Activated naive CD8-positive, alpha-beta T cell treated with anti-CD3 and anti-CD28 coated beads, Interleukin-2, amount 50 U/mL, for 16 hours (primary cell): ENCODE results near the gene FAAP100.
"Not testable (repeated sequence)": the region's sequence is repeated elsewhere in the genome, so short reads cannot be mapped to it uniquely, and the experiment has no call there.

Source experiments
- DNase-seq: peaks from one replicate; pipeline ENCODE4 v3.0.0-alpha.2; 2020; ENCODE audit warnings: low read depth, low spot score

FAAP100 gene

GRCh38 chr17:81538651-81539570 lies 13.2 kb downstream of the FAAP100 start:
- DNase-seq: no peak

- DNase-seq: no peak
These were observed 14.1 kb downstream of the FAAP100 start for GRCh38 chr17:81537856-81538555.

GRCh38 chr17:81537343-81537855 lies 14.8 kb downstream of the FAAP100 start:
- no peak for DNase-seq

- no peak for DNase-seq
These were observed 15.6 kb downstream of the FAAP100 start for GRCh38 chr17:81536299-81537290.

- DNase-seq: no peak
These were observed 16.5 kb downstream of the FAAP100 start for GRCh38 chr17:81535480-81536298.

GRCh38 chr17:81535007-81535328 lies 17.2 kb downstream of the FAAP100 start:
- no peak for DNase-seq

- DNase-seq: no peak
These were observed 17.8 kb downstream of the FAAP100 start for GRCh38 chr17:81534157-81535006.

- DNase-seq: no peak
These were observed 18.6 kb downstream of the FAAP100 start for GRCh38 chr17:81533339-81534141.

GRCh38 chr17:81532490-81533287 lies 19.5 kb downstream of the FAAP100 start:
- DNase-seq: no peak

- DNase-seq: not testable (repeated sequence)
These were observed 20.2 kb downstream of the FAAP100 start for GRCh38 chr17:81531998-81532404.

- not testable (repeated sequence) for DNase-seq
These were observed 21.1 kb downstream of the FAAP100 start for GRCh38 chr17:81531013-81531412.

GRCh38 chr17:81529437-81529803 lies 22.7 kb downstream of the FAAP100 start:
- no peak for DNase-seq

GRCh38 chr17:81528651-81529436 lies 23.3 kb downstream of the FAAP100 start:
- no peak for DNase-seq

GRCh38 chr17:81528384-81528650 lies 23.8 kb downstream of the FAAP100 start:
- no peak for DNase-seq

- DNase-seq: no peak
These were observed 24.4 kb downstream of the FAAP100 start, which contains the start of gene FSCN2 for GRCh38 chr17:81527591-81528383. Gene FSCN2, plus strand, starts transcription at chr17:81528377. Its CDS starts 155 bp downstream, at chr17:81528532.
